ENCODE data around the gene HBEGF. TPM values are rescaled to one million over a fixed set of nuclear protein-coding genes. Genes with fewer than 3 reads are reported as not detected.

The HBEGF gene
- total and polyA plus RNA-seq, 10 of the 15 experiments (the other 5 are each of a cell fraction or from before 2014, with no cell fraction given): 0.87 to 3.1 (median 2.1) TPM

- DNase-seq (ENCODE audit: low read depth, low spot score) (no peak), ATAC-seq (no peak), FAIRE-seq (no peak)
- no peak overlapping the region for H3K4me2 ChIP-seq (ENCODE audit: control insufficient read depth, insufficient read depth)
- CTCF ChIA-PET: no interaction called here
- WGBS (ENCODE audit: insufficient coverage, insufficient replicate concordance, low lambda C conversion rate, missing lambda C conversion rate): 95% methylated on average over 1 of the region's 1 CpG
- no peak overlapping the region for H3K4me3 ChIP-seq
- POLR2A ChIA-PET: no interaction called here
- H3K9ac ChIP-seq (ENCODE audit: control insufficient read depth, insufficient read depth, low read length): no peak overlapping the region
- no peaks in the 10 kb centered on the region for H3K79me2 ChIP-seq (ENCODE audit: control insufficient read depth, insufficient read depth, low read length)
- no TSS peak for BruUV-seq (replicated peaks)
- no peaks in the 10 kb centered on the region for H3K4me1 ChIP-seq (ENCODE audit: control insufficient read depth, insufficient read depth, low read length)
- H3K27ac ChIP-seq (ENCODE audit: control insufficient read depth, insufficient read depth): no peak overlapping the region
- intact Hi-C loops (cut with micrococcal nuclease; ENCODE audit: unreplicated experiment) (no loop called here), in situ Hi-C loops (cut with MboI) (no loop called here)
- H3K27me3 ChIP-seq (replicated peaks in 1 of 2; ENCODE audit: control insufficient read depth in 2 of 2, insufficient read depth in 2 of 2, low read length in 1 of 2): no peaks in the 10 kb centered on the region
- no peak overlapping the region for H2AFZ ChIP-seq (ENCODE audit: control insufficient read depth, low read depth, low read length)
- no peaks in the 10 kb centered on the region for H4K20me1 ChIP-seq (ENCODE audit: control insufficient read depth, insufficient read depth)
- RAD21 ChIA-PET (ENCODE audit: unreplicated experiment): no interaction called here
- no peaks in the 10 kb centered on the region for H3K9me3 ChIP-seq (replicated peaks; ENCODE audit: control insufficient read depth, insufficient read depth, low read length)
- H3K36me3 ChIP-seq (ENCODE audit: control insufficient read depth in 2 of 2, insufficient read depth in 2 of 2, low read length in 1 of 2): no peaks in the 10 kb centered on the region
- SMC1A ChIA-PET (ENCODE audit: uncharacterized antibody, unreplicated experiment): no interaction called here
- TF ChIP-seq, protein P1, sequence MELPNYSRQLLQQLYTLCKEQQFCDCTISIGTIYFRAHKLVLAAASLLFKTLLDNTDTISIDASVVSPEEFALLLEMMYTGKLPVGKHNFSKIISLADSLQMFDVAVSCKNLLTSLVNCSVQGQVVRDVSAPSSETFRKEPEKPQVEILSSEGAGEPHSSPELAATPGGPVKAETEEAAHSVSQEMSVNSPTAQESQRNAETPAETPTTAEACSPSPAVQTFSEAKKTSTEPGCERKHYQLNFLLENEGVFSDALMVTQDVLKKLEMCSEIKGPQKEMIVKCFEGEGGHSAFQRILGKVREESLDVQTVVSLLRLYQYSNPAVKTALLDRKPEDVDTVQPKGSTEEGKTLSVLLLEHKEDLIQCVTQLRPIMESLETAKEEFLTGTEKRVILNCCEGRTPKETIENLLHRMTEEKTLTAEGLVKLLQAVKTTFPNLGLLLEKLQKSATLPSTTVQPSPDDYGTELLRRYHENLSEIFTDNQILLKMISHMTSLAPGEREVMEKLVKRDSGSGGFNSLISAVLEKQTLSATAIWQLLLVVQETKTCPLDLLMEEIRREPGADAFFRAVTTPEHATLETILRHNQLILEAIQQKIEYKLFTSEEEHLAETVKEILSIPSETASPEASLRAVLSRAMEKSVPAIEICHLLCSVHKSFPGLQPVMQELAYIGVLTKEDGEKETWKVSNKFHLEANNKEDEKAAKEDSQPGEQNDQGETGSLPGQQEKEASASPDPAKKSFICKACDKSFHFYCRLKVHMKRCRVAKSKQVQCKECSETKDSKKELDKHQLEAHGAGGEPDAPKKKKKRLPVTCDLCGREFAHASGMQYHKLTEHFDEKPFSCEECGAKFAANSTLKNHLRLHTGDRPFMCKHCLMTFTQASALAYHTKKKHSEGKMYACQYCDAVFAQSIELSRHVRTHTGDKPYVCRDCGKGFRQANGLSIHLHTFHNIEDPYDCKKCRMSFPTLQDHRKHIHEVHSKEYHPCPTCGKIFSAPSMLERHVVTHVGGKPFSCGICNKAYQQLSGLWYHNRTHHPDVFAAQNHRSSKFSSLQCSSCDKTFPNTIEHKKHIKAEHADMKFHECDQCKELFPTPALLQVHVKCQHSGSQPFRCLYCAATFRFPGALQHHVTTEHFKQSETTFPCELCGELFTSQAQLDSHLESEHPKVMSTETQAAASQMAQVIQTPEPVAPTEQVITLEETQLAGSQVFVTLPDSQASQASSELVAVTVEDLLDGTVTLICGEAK (IDR thresholded peaks at IDR 0.05; ENCODE audit: borderline replicate concordance): no peak
- TF ChIP-seq NR2C2 (IDR thresholded peaks at IDR 0.05; ENCODE audit: borderline replicate concordance, control insufficient read depth, insufficient read length, low read depth): no peak
- TF ChIP-seq KAT2A (conservative IDR thresholded peaks at IDR 0.05; ENCODE audit: control insufficient read depth, low read depth, low read length): no peak
- TF ChIP-seq ZNF217 (IDR thresholded peaks at IDR 0.05): no peak
- no peak for TF ChIP-seq ZZZ3 (IDR thresholded peaks at IDR 0.05; ENCODE audit: control insufficient read depth, insufficient read length, low read depth)
- TF ChIP-seq TCF3 (IDR thresholded peaks at IDR 0.05; ENCODE audit: borderline replicate concordance, insufficient read depth, low read depth, low read length): no peak
- TF ChIP-seq WRNIP1 (IDR thresholded peaks at IDR 0.05; ENCODE audit: borderline replicate concordance, low read depth, low read length): no peak
- TF ChIP-seq, protein P2, sequence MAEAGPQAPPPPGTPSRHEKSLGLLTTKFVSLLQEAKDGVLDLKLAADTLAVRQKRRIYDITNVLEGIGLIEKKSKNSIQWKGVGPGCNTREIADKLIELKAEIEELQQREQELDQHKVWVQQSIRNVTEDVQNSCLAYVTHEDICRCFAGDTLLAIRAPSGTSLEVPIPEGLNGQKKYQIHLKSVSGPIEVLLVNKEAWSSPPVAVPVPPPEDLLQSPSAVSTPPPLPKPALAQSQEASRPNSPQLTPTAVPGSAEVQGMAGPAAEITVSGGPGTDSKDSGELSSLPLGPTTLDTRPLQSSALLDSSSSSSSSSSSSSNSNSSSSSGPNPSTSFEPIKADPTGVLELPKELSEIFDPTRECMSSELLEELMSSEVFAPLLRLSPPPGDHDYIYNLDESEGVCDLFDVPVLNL (IDR thresholded peaks at IDR 0.05; ENCODE audit: low read depth, low read length): no peak
- TF ChIP-seq MYC (IDR thresholded peaks at IDR 0.05; ENCODE audit: insufficient read depth, insufficient read length, insufficient replicate concordance, low read length, severe bottlenecking): no peak
- TF ChIP-seq, protein P3, sequence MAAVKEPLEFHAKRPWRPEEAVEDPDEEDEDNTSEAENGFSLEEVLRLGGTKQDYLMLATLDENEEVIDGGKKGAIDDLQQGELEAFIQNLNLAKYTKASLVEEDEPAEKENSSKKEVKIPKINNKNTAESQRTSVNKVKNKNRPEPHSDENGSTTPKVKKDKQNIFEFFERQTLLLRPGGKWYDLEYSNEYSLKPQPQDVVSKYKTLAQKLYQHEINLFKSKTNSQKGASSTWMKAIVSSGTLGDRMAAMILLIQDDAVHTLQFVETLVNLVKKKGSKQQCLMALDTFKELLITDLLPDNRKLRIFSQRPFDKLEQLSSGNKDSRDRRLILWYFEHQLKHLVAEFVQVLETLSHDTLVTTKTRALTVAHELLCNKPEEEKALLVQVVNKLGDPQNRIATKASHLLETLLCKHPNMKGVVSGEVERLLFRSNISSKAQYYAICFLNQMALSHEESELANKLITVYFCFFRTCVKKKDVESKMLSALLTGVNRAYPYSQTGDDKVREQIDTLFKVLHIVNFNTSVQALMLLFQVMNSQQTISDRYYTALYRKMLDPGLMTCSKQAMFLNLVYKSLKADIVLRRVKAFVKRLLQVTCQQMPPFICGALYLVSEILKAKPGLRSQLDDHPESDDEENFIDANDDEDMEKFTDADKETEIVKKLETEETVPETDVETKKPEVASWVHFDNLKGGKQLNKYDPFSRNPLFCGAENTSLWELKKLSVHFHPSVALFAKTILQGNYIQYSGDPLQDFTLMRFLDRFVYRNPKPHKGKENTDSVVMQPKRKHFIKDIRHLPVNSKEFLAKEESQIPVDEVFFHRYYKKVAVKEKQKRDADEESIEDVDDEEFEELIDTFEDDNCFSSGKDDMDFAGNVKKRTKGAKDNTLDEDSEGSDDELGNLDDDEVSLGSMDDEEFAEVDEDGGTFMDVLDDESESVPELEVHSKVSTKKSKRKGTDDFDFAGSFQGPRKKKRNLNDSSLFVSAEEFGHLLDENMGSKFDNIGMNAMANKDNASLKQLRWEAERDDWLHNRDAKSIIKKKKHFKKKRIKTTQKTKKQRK (IDR thresholded peaks at IDR 0.05; ENCODE audit: low read depth, low read length): no peak
- TF ChIP-seq NFIC (IDR thresholded peaks at IDR 0.05; ENCODE audit: low read depth, low read length): no peak
- no peak for TF ChIP-seq NFXL1 (IDR thresholded peaks at IDR 0.05; ENCODE audit: borderline replicate concordance)
- TF ChIP-seq CHD1 (IDR thresholded peaks at IDR 0.05; ENCODE audit: low read depth, low read length): no peak
- no peak for TF ChIP-seq JUNB (IDR thresholded peaks at IDR 0.05)
- no peak for TF ChIP-seq LARP7 (IDR thresholded peaks at IDR 0.05)
- TF ChIP-seq POU2F2 (IDR thresholded peaks at IDR 0.05; ENCODE audit: borderline replicate concordance, low read depth, low read length): no peak
- no peak for TF ChIP-seq RFX5 (IDR thresholded peaks at IDR 0.05; ENCODE audit: low read depth, low read length)
- TF ChIP-seq TCF12 (IDR thresholded peaks at IDR 0.05; ENCODE audit: low read depth, low read length): no peak
Measured at GRCh38 chr5:140391312-140391711, 44.9 kb upstream of the HBEGF start.

Measured in GM12878 (cell line).